CD4-positive, alpha-beta T cell treated with Interleukin-17A for 4 hours (primary cell): ENCODE results near the gene AGK.

Experiments
- DNase-seq: peaks from one replicate; pipeline ENCODE4 v3.0.0-alpha.2; 2020; ENCODE audit warnings: mixed read lengths

The AGK gene

GRCh38 chr7:141649865-141650634 lies 98.8 kb downstream of the AGK start:
- peak; percentile 14 for DNase-seq

DNA sequence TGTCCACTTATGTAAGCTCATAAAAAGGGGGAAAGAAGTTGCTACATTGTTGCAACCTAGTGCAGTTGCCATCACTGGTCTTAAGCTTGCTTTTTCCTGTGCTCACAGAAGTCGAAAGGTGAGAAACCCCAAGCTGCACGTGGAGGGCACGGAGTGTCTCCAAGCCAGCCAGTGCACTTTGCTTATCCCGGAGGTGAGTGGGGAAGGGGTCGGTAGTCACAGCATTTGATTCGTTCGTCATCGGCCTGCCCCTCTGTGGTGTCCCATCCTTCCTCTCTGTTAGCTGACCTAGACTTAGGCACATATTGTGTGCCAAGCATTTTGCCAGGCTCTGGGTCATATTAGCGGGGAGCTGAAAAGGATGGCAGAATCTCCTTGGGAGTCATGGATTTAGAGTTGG lies 100.2 kb downstream of the AGK start:
- DNase-seq: no peak

GRCh38 chr7:141652691-141653090 lies 101.5 kb downstream of the AGK start:
- DNase-seq: no peak

DNA sequence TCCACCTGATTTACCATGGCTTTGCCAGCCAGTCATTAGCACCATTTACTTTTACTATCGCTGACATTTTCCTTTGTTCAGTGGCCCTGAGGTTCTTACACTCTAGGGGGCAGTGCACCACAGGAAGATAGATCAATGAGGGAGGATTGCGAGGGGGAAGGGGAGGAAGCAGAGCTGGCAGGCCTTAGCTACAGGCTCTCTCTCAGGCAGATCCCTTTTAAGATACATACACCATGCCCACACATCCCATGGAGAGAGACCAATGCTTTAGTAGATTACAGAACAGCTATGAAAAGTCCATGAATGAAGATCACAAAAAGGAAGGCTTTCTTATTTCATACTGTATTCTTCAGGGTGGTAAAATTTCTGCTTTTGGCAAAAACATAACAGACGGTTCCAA lies 103.3 kb downstream of the AGK start:
- DNase-seq: peak; percentile 71

- DNase-seq: no peak
Observed at GRCh38 chr7:141659501-141659900, 108.3 kb downstream of the AGK start.

DNA sequence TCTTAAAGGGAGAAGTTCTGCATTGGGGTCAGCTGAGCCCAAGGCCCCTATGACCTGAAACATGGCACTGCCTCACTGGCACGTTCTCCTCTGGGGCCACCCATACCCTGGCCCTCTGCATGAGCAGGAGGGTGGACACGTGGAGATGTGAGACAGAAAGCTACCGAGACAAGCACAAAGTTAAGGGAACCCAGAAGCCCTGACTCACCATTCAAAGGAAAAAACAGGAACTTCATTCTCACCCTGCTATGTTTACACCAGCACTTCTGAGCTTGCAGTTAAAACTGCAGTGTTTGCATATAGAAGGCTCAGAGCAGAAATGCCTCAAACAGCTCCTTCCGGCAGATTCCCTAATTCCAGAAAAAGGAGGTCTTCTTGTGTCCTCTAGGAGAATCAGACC lies 109.0 kb downstream of the AGK start:
- DNase-seq: no peak

- no peak for DNase-seq
Observed at GRCh38 chr7:141663081-141663849, 112.1 kb downstream of the AGK start.

DNA sequence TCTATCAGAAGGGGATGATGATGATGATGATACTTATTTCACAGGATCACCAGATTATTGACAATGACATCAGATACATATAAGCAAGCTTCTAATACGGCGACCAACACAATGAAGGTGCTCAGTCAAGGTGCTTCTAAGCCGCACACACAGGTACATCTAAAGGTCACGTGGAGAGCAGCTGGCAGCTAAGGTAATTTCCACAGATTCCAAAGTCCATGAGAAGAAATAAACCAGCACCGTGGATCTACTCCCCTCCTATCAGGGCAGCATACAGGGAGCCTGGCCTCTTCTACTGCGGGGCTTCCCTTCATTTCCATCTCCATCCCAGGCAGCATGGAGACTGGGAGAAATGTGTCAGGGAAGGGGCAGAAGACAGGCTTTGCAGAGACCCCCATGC lies 113.2 kb downstream of the AGK start:
- DNase-seq: no peak

GRCh38 chr7:141665208-141666035 lies 114.2 kb downstream of the AGK start:
- DNase-seq: no peak

DNA sequence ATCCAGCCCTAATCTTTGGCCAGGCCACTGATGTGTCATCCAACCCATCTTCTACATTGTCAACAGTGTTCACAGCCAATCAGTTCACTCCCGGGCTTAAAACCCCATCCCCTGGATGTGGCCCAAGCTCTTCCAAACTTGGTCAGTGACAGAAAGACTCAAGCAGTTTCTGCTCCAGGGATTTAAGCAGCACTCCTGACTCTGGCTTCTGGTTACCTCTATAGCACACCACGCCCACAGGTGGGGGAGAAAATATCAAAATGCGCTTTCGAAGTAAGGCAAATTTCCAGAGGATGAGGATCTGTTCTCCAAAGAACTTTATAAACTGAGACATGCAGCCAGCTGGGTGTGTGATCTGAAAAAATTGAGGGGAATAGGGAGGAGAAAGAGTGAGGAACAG lies 114.9 kb downstream of the AGK start:
- no peak for DNase-seq

- no peak for DNase-seq
Observed at GRCh38 chr7:141668853-141669252, 117.6 kb downstream of the AGK start.

- no peak for DNase-seq
Observed at GRCh38 chr7:141671705-141672496, 120.7 kb downstream of the AGK start.

- no peak for DNase-seq
Observed at GRCh38 chr7:141673346-141673745, 122.1 kb downstream of the AGK start.

GRCh38 chr7:141674171-141674671 lies 123.0 kb downstream of the AGK start:
- no peak for DNase-seq

GRCh38 chr7:141674702-141675101 lies 123.5 kb downstream of the AGK start:
- no peak for DNase-seq

GRCh38 chr7:141675436-141676215 lies 124.4 kb downstream of the AGK start:
- DNase-seq: no peak

- DNase-seq: no peak
Observed at GRCh38 chr7:141676618-141677017, 125.4 kb downstream of the AGK start.

DNA sequence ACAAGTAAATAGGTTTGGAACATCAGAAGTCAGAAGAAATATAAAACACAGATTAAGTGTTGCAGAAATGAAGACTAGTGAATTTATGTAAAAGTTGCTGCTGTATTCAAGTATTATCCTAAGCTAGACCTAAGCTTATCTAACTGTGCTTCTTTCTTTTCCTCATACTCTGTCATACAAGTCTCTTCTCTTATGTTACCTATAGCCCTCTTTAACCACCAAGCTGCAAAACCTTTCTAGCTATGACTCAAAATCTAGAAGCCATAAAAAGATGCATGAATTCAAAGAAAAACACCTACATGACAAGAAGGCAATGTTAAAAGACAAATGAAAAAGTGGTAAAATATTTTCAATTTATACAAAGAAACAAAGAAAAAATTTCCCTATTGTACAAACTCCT lies 127.8 kb downstream of the AGK start:
- no peak for DNase-seq

DNA sequence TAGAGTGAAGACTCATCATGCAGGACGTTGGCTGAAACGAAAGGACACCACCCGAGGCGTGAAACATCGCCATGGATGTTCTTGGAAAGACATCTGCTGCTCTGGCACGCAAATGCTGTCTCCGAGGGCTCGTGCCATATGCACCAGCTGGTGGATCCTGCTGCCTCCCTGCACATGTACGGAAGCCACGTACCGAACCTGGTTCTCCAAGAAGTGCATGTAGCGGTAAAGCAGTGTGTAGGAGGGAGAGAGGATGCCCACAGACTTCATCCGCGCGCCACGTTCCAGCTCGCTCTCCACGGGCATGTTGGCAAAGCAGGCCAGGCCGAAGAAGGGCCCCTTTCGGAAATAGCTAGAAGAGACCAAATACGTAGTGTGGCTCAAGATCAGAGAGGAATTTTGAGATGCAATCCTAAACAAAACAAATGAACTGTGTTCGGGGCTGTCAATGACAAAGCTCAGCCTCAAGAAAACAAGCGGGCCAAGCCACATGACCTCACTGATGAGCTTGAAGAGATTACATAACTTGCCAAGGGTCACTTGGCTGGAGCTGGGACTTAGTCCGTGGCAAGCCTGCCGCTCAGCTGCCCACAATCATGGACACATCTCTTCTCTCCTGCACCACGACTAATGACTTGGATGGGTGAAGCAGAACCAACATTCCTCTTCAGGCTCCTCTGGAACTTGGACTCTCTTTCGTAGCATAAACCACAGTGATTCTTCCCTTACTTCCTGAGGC lies 134.2 kb downstream of the AGK start:
- DNase-seq: no peak

DNA sequence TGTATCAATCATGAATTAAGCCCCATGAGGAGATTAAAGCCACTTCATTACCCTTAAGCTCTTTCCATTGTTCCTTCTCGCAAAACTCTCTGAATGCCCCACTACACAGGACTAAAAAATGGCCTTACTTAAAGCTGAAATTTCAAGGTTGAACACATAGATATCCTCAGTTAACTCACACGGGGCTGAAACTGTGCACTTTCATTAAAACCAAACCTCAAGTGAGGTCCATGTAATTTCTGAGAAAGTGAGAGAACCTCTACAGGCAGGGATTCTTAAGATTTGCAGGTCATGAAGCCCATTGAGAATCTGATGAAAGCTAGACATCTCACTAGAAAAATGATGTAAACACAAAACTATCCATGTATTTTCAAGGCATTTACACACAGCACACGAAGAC lies 134.9 kb downstream of the AGK start:
- DNase-seq: no peak

DNA sequence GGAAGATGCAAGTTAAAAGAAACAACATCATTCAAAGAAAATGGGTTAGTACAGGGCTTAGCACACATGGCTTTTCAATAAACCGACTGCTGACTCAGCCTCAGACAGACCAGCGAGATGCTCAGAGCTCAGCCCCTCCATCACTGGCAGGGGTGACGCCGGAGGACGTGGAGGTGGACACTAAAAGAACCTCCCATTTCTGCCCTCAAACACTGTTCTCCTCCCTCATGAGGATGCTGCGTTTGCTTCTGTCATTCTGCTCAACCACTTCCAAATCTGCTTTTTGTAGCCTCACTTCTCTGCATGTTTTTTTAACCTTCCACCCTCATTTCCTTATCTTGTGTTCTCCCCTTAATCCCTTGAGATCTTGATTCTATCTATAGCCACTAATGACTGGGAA lies 135.5 kb downstream of the AGK start:
- DNase-seq: no peak
